Right cardiac atrium (tissue), 5 donors: ENCODE results near the gene TPM2. TPM values are rescaled to one million over a fixed set of nuclear protein-coding genes. Genes with fewer than 3 reads are reported as not detected.

Source experiments
- ATAC-seq, 2 donors: fragments of 200-7000 bp; cut with Tn5 transposase; one replicate each; pipeline versions ENCODE4 v1.8.0 to v1.9.1; 2020; ENCODE audit warnings: moderate library complexity in 2 of 2, mild to moderate bottlenecking in 1 of 2
- DNase-seq, 3 donors: peaks; one replicate each; pipeline ENCODE4 v3.0.0-alpha.2; 2020
- H3K27ac ChIP-seq: one replicate; pipeline ENCODE4 v1.5.1; 2013; ENCODE audit warnings: mild to moderate bottlenecking, low read length, control low read depth, moderate library complexity
- H3K27me3 ChIP-seq: one replicate; pipeline ENCODE4 v1.6.1; 2013; ENCODE audit not compliant: control insufficient read depth, insufficient read depth
- H3K4me1 ChIP-seq: one replicate; pipeline ENCODE4 v1.6.1; 2013; ENCODE audit warnings: low read length; ENCODE audit not compliant: control insufficient read depth, insufficient read depth
- H3K4me3 ChIP-seq: one replicate; pipeline ENCODE4 v1.5.1; 2013; ENCODE audit warnings: low read length, control low read depth
- H3K9me3 ChIP-seq: one replicate; pipeline ENCODE4 v1.6.1; 2013; ENCODE audit warnings: low read length; ENCODE audit not compliant: control insufficient read depth
- WGBS: extraction: QIAGEN DNeasy Blood & Tissue Kit; methylation state at CpG from one replicate; pipeline ENCODE4 v1.1.7; 2013; 5-methylcytosine and 5-hydroxymethylcytosine counted together
- intact Hi-C, 4 donors: fragments of 100-400 bp; cut with DNase I; formaldehyde crosslinking; loops; one replicate each; pipeline versions ENCODE4 v1.11.0 to v1.14.0; 2022 to 2023
- polyA plus RNA-seq: library from polyadenylated mRNA; stranded (reverse); fragments of 200-250 nt; gene quantifications from one replicate; pipeline ENCODE4 v1.2.3, GENCODE V29; 2013
- total RNA-seq, 4 donors: library from RNA; stranded (reverse); fragmentation: NEBNext Ultra II Directional; extraction: Animal tissue kit (Norgen Biotek cat#: 25700); gene quantifications; one replicate each; pipeline ENCODE4 v1.2.1, GENCODE V29; 2021
- donor health status: healthy with polysubstance abuse.
- donor health status: DM: no; HTN: yes; CAD: no.
- donor health status: DM: no; HTN: no; CAD: no.
- donor health status: DM: no; HTN: yes; CAD: no; lungs with severe emphysema.
- donor health status: DM: yes; HTN: yes; CAD: no.

TPM2 gene
- total and polyA plus RNA-seq, 5 donors: 573 to 2,123 (median 777) TPM

GRCh38 chr9:35685506-35685905, 4.2 kb downstream of the TPM2 start:
- WGBS: 66% methylated on average over 13 of the region's 13 CpGs
- H3K27ac ChIP-seq: no peak overlapping the region
- no peaks in the 10 kb centered on the region for H3K27me3 ChIP-seq
- intact Hi-C loops: no loop called here
- no peak overlapping the region for H3K4me3 ChIP-seq
- peaks cover 2% of the 10 kb centered on the region for H3K4me1 ChIP-seq
- ATAC-seq: no peak
- peak in 1 of 3 donors; percentile 52 for DNase-seq
- H3K9me3 ChIP-seq: no peaks in the 10 kb centered on the region

- Histone ChIP-seq H3K27me3 (no peaks in the 10 kb centered on the region), H3K4me3 (no peak overlapping the region), H3K27ac (peak overlapping the region; percentile 28), H3K4me1 (peaks cover 2% of the 10 kb centered on the region), H3K9me3 (no peaks in the 10 kb centered on the region)
- intact Hi-C loops: no loop called here
- WGBS: 90% methylated on average over 10 of the region's 10 CpGs
- DNase-seq: peak in 1 of 3 donors; percentile 44
- ATAC-seq: no peak
Observed at GRCh38 chr9:35684921-35685320, 4.8 kb downstream of the TPM2 start.

GRCh38 chr9:35683323-35683722, 6.4 kb downstream of the TPM2 start:
- no peak for ATAC-seq
- DNase-seq: no peak
- Histone ChIP-seq H3K9me3 (no peaks in the 10 kb centered on the region), H3K27me3 (no peaks in the 10 kb centered on the region), H3K27ac (no peak overlapping the region), H3K4me3 (no peak overlapping the region), H3K4me1 (peaks cover 2% of the 10 kb centered on the region)
- intact Hi-C loops: no loop called here
- 55% methylated on average over 2 of the region's 2 CpGs for WGBS

- intact Hi-C loops: no loop called here
- Histone ChIP-seq H3K4me3 (no peak overlapping the region), H3K4me1 (peaks cover 2% of the 10 kb centered on the region), H3K9me3 (no peaks in the 10 kb centered on the region), H3K27me3 (no peaks in the 10 kb centered on the region), H3K27ac (no peak overlapping the region)
- peak in 1 of 3 donors; percentile 18 for DNase-seq
- no peak for ATAC-seq
- WGBS: 82% methylated on average over 10 of the region's 10 CpGs
Observed at GRCh38 chr9:35682520-35683315, 7.0 kb downstream of the TPM2 start.

GRCh38 chr9:35682051-35682450, 7.7 kb downstream of the TPM2 start:
- Histone ChIP-seq H3K9me3 (no peaks in the 10 kb centered on the region), H3K27me3 (no peaks in the 10 kb centered on the region), H3K27ac (no peak overlapping the region), H3K4me1 (peaks cover 2% of the 10 kb centered on the region), H3K4me3 (no peak overlapping the region)
- WGBS: 64% methylated on average over 6 of the region's 6 CpGs
- intact Hi-C loops: no loop called here
- ATAC-seq (peak in 1 of 2 donors; percentile 4), DNase-seq (peak in 1 of 3 donors; percentile 38)

- peak in 1 of 3 donors; percentile 18 for DNase-seq
- Histone ChIP-seq H3K4me3 (no peak overlapping the region), H3K4me1 (peaks cover 3% of the 10 kb centered on the region), H3K27me3 (no peaks in the 10 kb centered on the region), H3K9me3 (no peaks in the 10 kb centered on the region), H3K27ac (no peak overlapping the region)
- 61% methylated on average over 3 of the region's 3 CpGs for WGBS
- intact Hi-C loops: no loop called here
- ATAC-seq: no peak
Observed at GRCh38 chr9:35681341-35682002, 8.3 kb downstream of the TPM2 start.

GRCh38 chr9:35680331-35681105, 9.2 kb downstream of the TPM2 start:
- ATAC-seq (no peak), DNase-seq (peak in 1 of 3 donors; percentile 15)
- no peak overlapping the region for H3K27ac ChIP-seq
- H3K4me3 ChIP-seq: no peak overlapping the region
- peaks cover 8% of the 10 kb centered on the region for H3K4me1 ChIP-seq
- intact Hi-C loops: no loop called here
- H3K27me3 ChIP-seq: no peaks in the 10 kb centered on the region
- WGBS: 38% methylated on average over 15 of the region's 15 CpGs
- no peaks in the 10 kb centered on the region for H3K9me3 ChIP-seq

GRCh38 chr9:35679766-35680330, 9.9 kb downstream of the TPM2 start:
- no peak for ATAC-seq
- H3K4me3 ChIP-seq: no peak overlapping the region
- peaks cover 6% of the 10 kb centered on the region for H3K4me1 ChIP-seq
- peak in 1 of 3 donors; percentile 32 for DNase-seq
- intact Hi-C loops: no loop called here
- H3K9me3 ChIP-seq: no peaks in the 10 kb centered on the region
- WGBS: 81% methylated on average over 8 of the region's 8 CpGs
- no peaks in the 10 kb centered on the region for H3K27me3 ChIP-seq
- no peak overlapping the region for H3K27ac ChIP-seq

GRCh38 chr9:35679091-35679490, 10.6 kb downstream of the TPM2 start:
- 96% methylated on average over 5 of the region's 5 CpGs for WGBS
- H3K4me1 ChIP-seq: peaks cover 6% of the 10 kb centered on the region

GRCh38 chr9:35675732-35676392, 13.9 kb downstream of the TPM2 start:
- peaks cover 6% of the 10 kb centered on the region for H3K4me1 ChIP-seq
- no peaks in the 10 kb centered on the region for H3K9me3 ChIP-seq
- H3K27me3 ChIP-seq: no peaks in the 10 kb centered on the region
- DNase-seq: peak; percentile 57 to 84 (median 84)
- no peak overlapping the region for H3K27ac ChIP-seq
- intact Hi-C loops: no loop called here
- H3K4me3 ChIP-seq: peak overlapping the region; percentile 44
- peak; percentile 67 to 73 for ATAC-seq
- WGBS: 5% methylated on average over 51 of the region's 51 CpGs

More at GRCh38 chr9:35679091-35679490, 10.6 kb downstream of the TPM2 start:
- H3K27ac ChIP-seq: no peak overlapping the region
- peak in 1 of 3 donors; percentile 7 for DNase-seq
- ATAC-seq: no peak
- H3K27me3 ChIP-seq: no peaks in the 10 kb centered on the region
- intact Hi-C loops: no loop called here
- no peak overlapping the region for H3K4me3 ChIP-seq
- no peaks in the 10 kb centered on the region for H3K9me3 ChIP-seq
